GM18873 (cell line): Measurements from ENCODE around the gene TGFBR1.

ENCODE experiments used
- ATAC-seq: cut with Tn5 transposase; IDR thresholded peaks from one replicate; pipeline ENCODE4 v1.9.1; 2021; ENCODE audit warnings: mild to moderate bottlenecking, moderate library complexity, moderate number of reproducible peaks; ENCODE audit not compliant: unreplicated experiment, low FRiP score

Gene TGFBR1

DNA sequence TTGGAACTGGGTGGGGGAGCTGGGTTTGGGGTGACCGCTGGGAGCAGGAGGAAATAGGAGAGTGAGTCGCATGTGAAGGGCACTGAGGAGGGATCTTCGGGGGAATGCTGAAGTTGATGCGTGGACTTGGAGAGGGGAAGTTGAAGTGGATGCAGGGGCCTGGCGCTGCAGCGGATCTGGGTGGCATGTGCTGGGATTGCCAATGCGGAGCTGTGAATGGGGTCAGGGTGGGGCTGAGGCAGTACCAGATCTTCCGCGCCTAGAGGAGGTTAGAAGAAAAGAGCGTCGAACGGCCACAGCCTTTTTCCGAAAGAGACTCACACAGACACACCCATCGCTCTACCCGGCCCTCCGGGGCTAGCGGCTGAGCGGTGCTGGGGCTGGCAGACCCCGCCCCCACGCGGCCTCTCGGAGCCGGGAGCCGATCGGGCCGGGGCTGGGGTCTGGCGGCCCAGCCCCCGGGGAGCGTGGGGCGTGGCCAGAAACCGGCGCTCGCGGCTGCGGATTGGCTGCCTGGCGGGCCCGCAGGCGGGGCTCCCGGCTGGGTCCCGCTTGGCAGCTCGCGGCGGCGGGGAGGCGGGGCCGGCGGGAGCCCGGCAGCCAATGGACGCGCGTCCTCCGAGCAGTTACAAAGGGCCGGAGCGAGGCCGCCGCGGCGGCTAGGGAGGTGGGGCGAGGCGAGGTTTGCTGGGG, at the start of gene TGFBR1:
TSS of gene TGFBR1 (plus strand) at position 655 of the 693 bp plus-strand sequence. CDS start 93 bp downstream, outside the sequence.
- peak; percentile 78 for ATAC-seq

DNA sequence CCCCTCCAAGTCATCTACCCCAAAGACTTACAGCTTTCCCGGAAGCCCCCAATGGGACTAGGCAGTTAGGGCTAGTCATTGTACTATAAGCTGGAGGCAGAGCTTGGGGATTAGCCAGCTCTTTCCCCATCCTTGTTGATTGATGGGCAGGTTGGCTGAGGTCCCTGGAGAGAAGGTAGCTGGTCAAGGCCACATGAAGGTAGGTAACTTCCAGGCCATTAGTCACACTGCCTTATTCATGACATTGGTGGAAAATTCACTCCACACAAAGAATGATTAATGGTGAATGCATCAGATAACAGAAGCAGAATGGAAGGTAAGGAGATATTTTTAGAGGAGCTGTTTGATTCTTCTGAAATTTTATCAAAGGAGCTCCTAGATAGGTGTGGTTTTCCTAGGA, 49.5 kb upstream of the TGFBR1 start:
- no peak for ATAC-seq

DNA sequence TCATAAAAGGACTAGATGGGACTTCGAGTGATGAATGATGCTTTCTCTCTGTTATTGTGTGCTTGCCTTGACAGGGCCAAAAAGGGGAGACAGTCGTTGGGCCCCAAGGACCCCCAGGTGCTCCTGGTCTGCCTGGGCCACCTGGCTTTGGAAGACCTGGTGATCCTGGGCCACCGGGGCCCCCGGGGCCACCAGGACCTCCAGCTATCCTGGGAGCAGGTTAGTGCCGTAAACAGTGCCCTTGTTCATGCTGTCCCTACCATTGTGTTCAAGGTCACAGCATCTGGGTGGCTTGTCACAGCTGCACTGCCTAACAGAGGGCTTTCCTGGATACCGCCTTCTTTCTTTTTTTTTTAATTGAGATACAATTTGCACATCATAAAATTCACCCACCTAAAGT, 48.7 kb upstream of the TGFBR1 start:
- no peak for ATAC-seq

DNA sequence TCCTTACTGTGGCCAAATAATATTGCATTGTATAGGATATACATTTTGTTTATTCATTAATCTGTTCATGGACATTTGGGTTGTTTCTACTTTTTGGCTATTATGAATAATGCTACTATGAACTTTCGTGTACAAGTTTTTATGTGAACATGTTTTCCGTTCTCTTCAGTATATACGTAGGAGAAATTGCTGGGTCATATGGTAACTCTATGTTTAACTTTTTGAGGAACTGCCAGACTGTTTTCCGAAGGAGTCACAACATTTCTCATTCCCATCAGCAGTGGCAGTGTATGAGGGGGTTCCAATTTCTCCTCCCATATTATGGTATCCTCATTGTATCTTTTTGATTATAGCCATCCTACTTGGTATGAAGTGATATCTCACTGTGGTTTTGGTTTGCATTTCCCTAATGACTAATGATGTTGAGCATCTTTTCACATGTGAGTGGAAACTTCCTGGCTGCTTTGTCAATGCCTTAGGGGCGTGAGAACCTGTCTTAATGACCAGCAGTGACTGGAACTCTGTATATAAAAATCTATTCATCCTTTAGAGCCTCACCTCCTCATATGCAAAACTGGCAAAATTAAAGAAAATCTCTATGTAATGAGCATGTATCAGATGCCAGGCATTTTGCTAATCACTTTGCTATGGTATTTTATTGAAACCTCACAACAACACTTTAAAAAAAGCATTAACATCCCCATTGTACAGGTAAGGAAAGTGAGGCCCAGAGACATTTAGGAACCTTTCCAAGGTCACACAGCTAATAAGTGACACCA, 47.8 kb upstream of the TGFBR1 start:
- ATAC-seq = no peak

DNA sequence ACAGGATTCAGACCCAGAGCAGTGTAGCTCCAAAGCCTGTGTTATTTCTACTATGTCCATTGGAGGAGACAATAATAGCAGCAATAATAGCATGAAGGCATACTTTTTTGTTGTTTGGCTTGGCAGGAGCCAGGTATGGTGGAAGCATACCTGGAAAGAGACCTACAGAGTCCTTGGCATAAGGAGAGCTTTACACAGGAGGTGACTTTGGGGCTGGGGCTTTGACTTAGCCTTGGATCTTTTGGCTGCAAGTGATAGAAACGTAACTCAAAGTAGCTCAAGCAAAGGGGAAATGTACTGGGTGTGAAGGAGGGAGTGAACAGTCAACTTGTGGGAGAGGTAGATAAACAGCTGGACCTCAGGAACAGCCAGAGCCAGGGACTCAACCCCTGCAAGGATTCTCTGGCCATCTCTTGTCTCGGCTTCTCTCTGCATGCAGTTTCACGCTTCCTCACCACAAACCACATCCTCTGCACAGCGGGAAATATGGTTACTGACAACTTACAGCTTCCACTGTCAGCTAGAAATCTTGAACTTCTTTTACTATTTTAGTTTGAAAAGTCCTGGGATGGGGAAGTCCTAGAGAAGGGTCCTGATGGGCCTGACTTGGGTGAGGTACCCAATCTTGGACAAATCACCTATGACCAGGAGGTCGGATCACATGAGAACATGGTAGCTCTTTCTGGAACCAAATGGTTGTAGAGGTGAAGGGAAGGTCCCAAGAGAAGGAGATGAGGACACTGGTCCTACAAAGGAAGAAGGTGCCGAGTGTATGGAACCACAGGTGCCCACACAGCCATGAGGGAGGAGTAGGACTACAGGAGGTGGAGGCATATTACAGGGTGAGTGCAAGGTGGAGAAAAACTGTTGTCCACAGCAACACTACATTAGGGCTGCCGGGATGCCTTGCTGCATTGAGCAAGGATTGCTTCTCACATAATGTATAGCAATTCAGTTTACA, 47.0 kb upstream of the TGFBR1 start:
- peak; percentile 83 for ATAC-seq

DNA sequence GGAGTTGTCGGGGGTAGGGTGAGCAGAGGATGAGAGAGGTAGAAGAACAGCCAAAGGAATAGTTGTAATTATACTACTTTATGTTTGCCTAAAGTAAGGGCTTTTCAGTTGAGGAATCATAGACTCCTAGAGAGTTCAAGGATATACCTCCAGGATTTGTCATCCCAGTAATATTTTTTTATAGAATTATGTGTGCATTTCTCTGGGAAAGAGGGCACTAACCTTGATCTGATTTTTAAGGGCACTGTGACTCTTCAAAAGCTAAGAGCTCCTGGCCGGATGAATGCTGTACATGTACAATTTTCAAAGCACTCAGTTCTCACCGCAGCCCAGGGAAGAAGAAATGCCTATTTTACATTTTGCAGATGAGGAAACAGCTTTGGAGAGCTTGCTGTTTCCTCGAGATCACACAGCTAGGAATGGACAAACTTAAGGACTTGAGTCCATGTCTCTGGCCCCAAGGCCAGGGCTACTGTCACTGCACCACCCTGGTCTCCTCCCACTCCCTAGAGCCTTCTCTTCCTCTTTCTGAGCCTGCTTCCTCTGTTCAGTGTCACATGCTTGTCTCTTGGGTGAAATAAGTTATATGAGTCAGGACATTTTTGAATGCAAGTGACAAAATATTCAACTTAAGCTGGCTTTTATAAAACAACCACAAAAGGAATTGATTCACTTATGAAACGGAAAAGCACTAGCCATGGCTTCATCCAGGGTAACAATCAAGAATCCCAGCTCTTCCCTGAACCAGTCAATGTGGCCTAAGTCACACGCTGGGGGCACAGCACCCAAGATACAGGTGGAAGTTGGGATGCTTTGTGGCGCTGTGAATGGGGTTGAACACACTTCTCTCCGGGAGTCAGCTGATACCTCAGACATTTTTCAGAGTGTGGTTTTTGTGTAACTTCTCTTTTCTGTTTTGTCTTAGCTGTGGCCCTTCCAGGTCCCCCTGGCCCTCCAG, 45.7 kb upstream of the TGFBR1 start:
- no peak for ATAC-seq

DNA sequence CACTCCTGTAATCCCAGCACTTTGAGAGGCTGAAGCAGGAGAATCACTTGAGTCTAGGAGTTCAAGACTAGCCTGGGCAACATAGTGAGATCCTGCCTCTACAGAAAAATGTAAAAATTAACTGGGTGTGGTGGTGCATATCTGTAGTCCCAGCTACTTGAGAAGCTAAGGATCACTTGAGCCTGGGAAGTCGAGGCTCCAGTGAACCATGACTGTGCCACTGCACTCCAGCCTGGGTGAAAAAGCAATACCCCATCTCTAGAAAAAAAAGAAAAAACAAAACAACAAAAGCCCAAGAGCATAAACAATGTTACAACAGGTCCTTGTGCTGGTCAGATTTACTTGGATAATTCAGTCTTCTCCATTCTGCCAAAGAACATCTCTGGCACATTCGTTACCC, 44.3 kb upstream of the TGFBR1 start:
- ATAC-seq = no peak

DNA sequence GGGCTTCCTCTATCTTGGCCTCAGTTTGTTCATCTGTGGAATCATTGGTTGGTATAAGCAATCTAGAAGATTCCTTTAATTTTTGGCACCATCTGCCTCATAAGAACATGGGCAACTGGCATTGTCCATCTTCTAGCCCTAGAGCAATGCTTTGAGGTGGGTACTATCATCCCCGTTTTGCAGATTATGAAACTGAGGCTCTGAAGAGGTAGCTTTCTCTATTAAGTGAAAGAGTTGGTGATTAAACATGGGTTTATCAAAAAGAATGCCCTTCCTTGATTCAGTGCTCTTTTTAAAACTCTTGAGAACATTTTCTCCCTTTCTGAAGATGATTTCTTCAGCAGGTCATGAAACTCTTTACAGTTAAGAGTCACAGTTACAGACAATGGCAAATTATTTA, 42.4 kb upstream of the TGFBR1 start:
- no peak for ATAC-seq

DNA sequence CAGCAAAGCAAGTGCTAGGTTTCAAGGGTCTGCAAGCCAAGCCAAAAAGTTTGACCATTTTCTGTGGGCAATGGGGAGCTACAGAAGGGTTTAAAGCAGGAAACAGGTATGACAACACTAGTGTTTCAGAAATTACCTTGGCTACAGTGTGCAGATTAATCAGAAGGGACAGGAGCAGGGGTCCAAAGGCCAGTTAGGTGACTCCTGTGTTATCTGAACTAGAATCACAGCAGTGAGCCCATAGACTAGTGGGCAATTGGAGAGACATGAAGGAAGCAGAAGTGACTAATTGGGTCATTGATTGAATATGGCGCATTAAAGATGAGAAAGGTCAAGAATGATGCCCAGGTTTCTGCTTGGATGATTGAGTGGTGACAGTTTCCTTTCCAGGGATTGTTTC, 41.4 kb upstream of the TGFBR1 start:
- ATAC-seq = no peak

DNA sequence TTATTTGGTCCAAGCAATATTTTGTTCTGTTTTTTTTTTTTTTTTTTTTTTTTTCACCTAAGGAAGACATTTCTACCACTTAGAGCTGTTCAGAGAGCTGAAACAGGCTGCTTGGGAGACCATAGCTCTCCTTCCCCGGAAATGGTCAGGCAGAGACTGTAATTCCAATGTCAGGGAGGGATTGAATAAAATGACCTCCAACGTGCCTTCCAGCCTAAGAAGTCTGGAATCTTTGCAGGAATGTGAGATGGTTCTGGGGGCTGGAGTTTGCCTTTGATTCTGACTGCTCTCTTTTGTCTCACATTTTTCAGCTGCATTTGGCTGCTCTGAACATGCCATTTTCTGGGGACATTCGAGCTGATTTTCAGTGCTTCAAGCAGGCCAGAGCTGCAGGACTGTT, 38.3 kb upstream of the TGFBR1 start:
- ATAC-seq = no peak

DNA sequence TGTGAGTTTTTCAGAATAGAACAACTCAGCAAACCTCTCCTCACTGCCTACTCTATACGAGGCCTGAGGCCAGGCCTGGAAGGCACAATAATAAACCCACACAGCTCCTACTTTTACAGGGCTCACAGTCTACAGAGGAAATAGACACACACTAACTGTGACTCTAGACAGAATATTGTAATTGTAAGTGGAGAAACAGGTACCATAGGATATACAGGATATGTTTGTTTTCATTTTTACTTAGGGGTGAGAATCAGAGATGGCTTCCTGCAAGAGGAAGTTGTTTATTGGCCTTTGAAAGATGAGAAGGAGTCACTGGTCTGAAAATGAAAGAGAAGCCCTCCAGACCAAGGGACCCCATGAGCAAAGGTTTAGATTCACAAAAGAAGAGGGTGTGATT, 35.8 kb upstream of the TGFBR1 start:
- no peak for ATAC-seq

DNA sequence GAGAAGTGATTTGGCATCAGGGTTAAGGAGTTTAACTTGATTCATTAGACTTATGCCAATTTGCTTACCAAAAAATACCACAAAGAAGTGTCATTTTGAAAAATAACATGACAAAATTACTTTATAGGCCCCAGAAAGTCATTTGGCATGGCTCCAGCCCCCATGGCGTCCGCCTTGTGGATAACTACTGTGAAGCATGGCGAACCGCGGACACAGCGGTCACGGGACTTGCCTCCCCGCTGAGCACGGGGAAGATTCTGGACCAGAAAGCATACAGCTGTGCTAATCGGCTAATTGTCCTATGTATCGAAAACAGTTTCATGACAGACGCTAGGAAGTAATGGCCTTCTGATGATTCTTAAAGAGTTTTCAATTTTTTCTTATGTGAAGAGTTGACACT, 35.4 kb upstream of the TGFBR1 start:
- ATAC-seq = no peak

DNA sequence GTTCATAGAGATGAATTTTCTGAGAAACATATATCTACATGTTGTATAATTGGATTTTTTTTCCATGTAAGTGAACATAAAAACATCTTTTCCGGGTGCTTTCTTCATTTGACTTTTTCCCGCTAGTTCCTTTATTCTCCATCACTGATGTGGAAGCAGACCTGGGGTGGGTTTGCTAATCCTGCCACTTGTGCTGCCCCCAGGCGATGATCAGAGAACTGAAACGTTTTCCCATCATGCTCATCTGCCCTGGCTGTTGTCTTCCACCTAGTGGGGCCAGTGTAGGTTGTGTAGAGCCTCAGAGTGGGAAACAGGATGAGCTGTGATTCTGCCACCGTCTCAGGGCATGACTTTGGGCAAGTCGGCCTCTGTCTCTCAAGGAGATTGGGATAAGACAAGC, 34.2 kb upstream of the TGFBR1 start:
- no peak for ATAC-seq

DNA sequence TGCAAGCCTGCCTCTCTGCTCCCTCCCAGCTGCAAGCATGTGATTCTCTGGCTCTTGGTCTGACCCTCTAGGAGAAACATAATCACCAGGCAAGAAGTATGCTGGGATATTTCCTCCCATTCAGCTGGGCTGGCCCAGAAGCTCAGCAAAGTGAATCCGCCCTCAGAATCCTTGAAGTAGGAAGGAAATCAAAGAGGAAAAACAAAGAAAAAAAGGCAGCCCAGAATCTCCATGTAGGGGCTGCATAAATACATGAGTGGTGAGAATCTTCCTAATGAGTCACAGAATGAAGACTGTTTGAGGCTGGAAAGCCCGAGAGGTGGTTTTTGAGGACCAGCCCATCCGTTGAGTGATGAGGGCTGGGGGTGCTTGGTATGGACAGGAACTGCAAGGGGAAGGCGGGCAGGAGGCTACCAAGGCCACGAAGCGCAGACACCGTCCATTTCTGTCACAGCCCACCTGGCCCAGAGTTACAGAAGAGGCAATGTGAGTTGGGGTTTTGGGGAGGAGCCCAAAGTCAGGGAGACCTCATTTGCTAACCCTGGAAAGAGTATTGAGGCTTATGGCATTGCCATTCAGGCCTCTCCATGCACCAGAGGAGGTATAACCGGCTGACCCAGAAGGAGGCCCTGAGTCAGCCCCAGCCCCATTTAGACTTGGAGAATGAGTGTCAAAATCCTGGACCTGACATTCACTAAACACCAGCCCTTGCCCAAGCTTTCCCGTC, 33.4 kb upstream of the TGFBR1 start:
- no peak for ATAC-seq

DNA sequence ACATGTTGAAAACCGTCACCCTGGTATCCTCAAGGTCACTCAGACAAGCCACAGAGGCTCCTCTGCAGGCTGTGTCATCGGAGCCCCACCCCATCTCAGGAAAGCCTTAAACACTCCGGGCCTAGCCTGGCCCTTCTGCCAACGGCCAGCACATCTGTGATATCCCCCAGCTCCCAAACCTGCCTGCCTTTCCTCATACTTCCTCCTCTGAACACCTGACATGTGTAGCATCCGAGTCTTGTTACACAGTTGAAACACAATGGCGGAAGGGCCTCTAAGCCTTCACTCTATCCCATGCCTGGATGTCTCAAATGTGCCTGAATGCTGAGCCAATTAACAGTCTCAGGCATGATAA, 32.9 kb upstream of the TGFBR1 start:
- ATAC-seq = no peak

DNA sequence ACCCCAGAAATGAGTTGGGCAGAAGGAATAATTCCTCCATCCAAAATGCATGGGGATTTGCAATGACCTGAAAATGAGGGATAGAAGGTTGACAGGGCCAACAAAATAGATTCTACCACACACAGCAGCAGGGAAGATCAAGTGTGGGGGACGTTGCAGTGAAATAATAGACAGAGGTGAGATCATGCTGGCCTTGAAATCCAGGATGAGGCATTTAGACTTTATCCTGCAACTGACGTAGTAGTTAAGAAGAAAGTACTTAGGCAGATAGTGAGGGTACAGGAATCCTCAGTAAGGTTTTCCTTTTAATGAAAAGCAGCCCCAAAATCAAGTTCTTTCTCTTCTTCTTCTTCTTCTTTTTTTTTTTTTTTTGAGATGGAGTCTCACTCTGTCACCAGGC, 31.6 kb upstream of the TGFBR1 start:
- ATAC-seq = no peak

DNA sequence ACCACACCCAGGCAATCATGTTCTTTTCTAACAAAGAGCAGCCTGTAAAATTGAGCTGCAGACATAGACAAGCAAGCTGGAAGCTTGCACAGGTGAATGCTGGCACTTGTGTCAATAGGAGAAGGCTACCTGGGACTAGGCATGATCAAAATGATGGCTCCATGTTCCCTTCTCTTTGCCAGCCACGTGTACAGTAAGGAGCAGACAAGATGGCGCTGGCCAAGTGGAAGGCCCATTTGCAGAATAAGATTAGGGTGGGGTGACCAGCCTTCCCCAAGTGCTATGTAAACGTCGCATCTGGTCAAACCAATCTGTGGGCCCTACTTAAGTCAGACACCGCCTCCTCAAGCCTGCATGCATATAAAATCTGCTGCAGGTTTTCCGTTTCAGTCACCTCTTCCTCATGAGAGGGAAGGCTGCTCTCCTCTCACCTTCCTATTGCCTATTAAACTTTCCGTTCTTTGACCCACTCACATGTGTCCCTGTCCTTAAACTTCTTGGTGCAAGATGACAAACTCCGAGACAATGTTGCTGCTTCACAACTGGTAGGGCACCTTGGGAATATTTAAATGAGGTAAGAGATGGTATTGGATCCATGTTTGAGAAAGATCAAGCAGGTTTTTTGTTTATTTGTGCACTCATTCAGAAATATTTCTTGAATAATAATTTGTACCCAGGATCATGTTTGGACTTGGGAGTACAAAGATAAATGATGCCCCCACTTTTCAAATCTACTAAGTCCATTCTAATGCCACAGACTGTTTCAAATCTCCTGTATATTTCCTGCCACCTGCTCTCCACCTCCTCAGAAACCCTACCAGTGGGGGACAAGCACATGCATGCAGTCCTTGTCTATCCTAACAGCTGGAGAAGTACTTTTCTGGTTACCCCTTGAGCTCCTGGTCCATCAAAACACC, 30.7 kb upstream of the TGFBR1 start:
- no peak for ATAC-seq

DNA sequence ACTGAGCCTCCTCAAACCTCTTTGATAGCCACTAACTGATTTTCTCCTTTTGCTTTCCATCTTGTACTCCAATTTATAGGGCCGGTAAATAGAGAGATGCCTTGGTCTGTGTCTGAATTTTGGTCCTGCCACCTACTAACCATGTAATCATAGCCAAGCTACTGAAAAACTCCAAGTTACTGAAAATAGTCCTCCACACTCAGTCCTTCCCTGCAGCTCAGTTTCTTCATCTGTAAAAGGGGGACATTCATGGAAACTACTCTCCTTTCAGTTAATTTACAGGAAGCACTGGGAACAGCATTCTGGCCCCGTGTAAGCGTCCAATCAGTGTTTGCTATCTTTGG, 30.0 kb upstream of the TGFBR1 start:
- ATAC-seq = no peak
